H1 (cell line): ENCODE measurements around the gene STK32A. TPM values are rescaled to one million over a fixed set of nuclear protein-coding genes. Genes with fewer than 3 reads are reported as not detected.

Source experiments
- CTCF ChIA-PET: fragments of 300-600 bp; sonication (Branson Sonifier 250); formaldehyde crosslinking; loops from one replicate; lab custom pipeline; 2021; ENCODE audit not compliant: partially characterized antibody; lab: Charles Lee
- POLR2A ChIA-PET: fragments of 300-600 bp; sonication (Branson Sonifier 250); formaldehyde crosslinking; loops from one replicate; lab custom pipeline; 2021; ENCODE audit warnings: inconsistent platforms; ENCODE audit not compliant: partially characterized antibody; lab: Charles Lee
- DNase-seq, 2 experiments: peaks; one replicate each; pipeline versions ENCODE4 v3.0.0 to v3.0.0-alpha.2; 2010 to 2022; ENCODE audit warnings: low spot score in 2 of 2, low read depth in 1 of 2, mixed read lengths in 1 of 2
- FAIRE-seq: peaks from 2 replicates; lab custom pipeline; 2011; peaks lifted over from hg19 to GRCh38; lab: Jason Lieb, UNC
- H2AFZ ChIP-seq: 2 replicates; pipeline ENCODE4 v1.8.1; 2012; ENCODE audit warnings: low read length, inconsistent platforms
- H2AK5ac ChIP-seq: 2 replicates; pipeline ENCODE4 v1.6.1; 2013; ENCODE audit warnings: low read depth, low read length
- H2BK120ac ChIP-seq: replicated peaks from 2 replicates; pipeline ENCODE3; 2013; ENCODE audit warnings: low read depth, low read length, inconsistent platforms
- H2BK12ac ChIP-seq: 2 replicates; pipeline ENCODE4 v1.6.1; 2013; ENCODE audit warnings: low read depth, low read length
- H2BK15ac ChIP-seq: 2 replicates; pipeline ENCODE4 v1.6.1; 2013; ENCODE audit warnings: low read length
- H2BK20ac ChIP-seq: 2 replicates; pipeline ENCODE4 v1.6.1; 2013; ENCODE audit warnings: low read length
- H2BK5ac ChIP-seq: 2 replicates; pipeline ENCODE4 v1.6.1; 2013; ENCODE audit warnings: low read depth, low read length
- H3K14ac ChIP-seq: 2 replicates; pipeline ENCODE4 v1.6.1; 2013; ENCODE audit warnings: inconsistent platforms; ENCODE audit not compliant: insufficient read length
- H3K18ac ChIP-seq: 2 replicates; pipeline ENCODE4 v1.6.1; 2013; ENCODE audit warnings: low read length; ENCODE audit errors: extremely low read depth
- H3K23ac ChIP-seq: 2 replicates; pipeline ENCODE4 v1.6.1; 2013; ENCODE audit warnings: inconsistent platforms; ENCODE audit not compliant: insufficient read length
- H3K23me2 ChIP-seq: 2 replicates; pipeline ENCODE4 v1.6.1; 2013; ENCODE audit warnings: low read depth, low read length
- H3K27ac ChIP-seq: 2 replicates; pipeline ENCODE4 v1.6.1; 2011; ENCODE audit warnings: low read depth, low read length, inconsistent platforms
- H3K27me3 ChIP-seq, 4 experiments: replicated peaks in 1 of 4; 1 replicate in 1 of 4; 2 replicates in 3 of 4; pipeline versions ENCODE4 v1.6.1 to v1.8.1; 2011 to 2013; ENCODE audit warnings: low read length in 3 of 4, mild to moderate bottlenecking in 3 of 4, inconsistent platforms in 2 of 4, mixed read lengths in 2 of 4, moderate library complexity in 1 of 4; ENCODE audit not compliant: control insufficient read depth in 3 of 4, insufficient read depth in 3 of 4; ENCODE audit errors: extremely low read depth in 1 of 4
- H3K36me3 ChIP-seq, 4 experiments: 2 replicates each; pipeline versions ENCODE4 v1.6.1 to v1.8.1; 2011 to 2013; ENCODE audit warnings: mild to moderate bottlenecking in 4 of 4, low read length in 3 of 4, moderate library complexity in 2 of 4, control low read depth in 1 of 4, inconsistent platforms in 1 of 4; ENCODE audit not compliant: insufficient read depth in 4 of 4, control insufficient read depth in 2 of 4
- H3K4ac ChIP-seq: replicated peaks from 2 replicates; pipeline ENCODE3; 2013; ENCODE audit warnings: low read length, low read depth, mixed read lengths, inconsistent platforms; ENCODE audit not compliant: insufficient read length
- H3K4me1 ChIP-seq, 4 experiments: replicated peaks in 1 of 4; 1 replicate in 1 of 4; 2 replicates in 3 of 4; pipeline versions ENCODE4 v1.6.1 to v1.8.1; 2011 to 2013; ENCODE audit warnings: low read length in 3 of 4, inconsistent platforms in 2 of 4, mixed read lengths in 1 of 4; ENCODE audit not compliant: insufficient read depth in 4 of 4, control insufficient read depth in 3 of 4
- H3K4me2 ChIP-seq, 2 experiments: 2 replicates each; pipeline versions ENCODE4 v1.6.1 to v1.8.1; 2011 to 2013; ENCODE audit warnings: low read depth in 2 of 2, low read length in 2 of 2, control low read depth in 1 of 2, inconsistent platforms in 1 of 2, mild to moderate bottlenecking in 1 of 2; ENCODE audit not compliant: insufficient read depth in 1 of 2
- H3K4me3 ChIP-seq, 4 experiments: fragments of 200-600, 300-600 bp in 1 of 4; sonication (generic), shearing (Covaris generic), sonication (Bioruptor Twin) in 1 of 4; 2 replicates each; pipeline versions ENCODE4 v1.5.1 to v1.8.1; 2011 to 2016; ENCODE audit warnings: low read length in 4 of 4, low read depth in 3 of 4, control low read depth in 2 of 4, inconsistent platforms in 2 of 4, mild to moderate bottlenecking in 2 of 4, mixed read lengths in 1 of 4, moderate library complexity in 1 of 4; ENCODE audit not compliant: insufficient read depth in 2 of 4; ENCODE audit errors: extremely low read depth in 1 of 4
- H3K56ac ChIP-seq: replicated peaks from 2 replicates; pipeline ENCODE3; 2013; ENCODE audit warnings: low read depth, mild to moderate bottlenecking, mixed read lengths, low read length, inconsistent platforms; ENCODE audit not compliant: insufficient read length
- H3K79me1 ChIP-seq: 2 replicates; pipeline ENCODE4 v1.6.1; 2013; ENCODE audit warnings: low read depth, low read length, control low read depth
- H3K79me2 ChIP-seq, 2 experiments: 2 replicates each; pipeline versions ENCODE4 v1.6.1 to v1.8.1; 2012 to 2013; ENCODE audit warnings: low read length in 2 of 2, mild to moderate bottlenecking in 2 of 2, inconsistent platforms in 1 of 2; ENCODE audit not compliant: insufficient read depth in 2 of 2, control insufficient read depth in 1 of 2
- H3K9ac ChIP-seq, 4 experiments: replicated peaks in 1 of 4; 1 replicate in 1 of 4; 2 replicates in 3 of 4; pipeline versions ENCODE4 v1.6.1 to v1.8.1; 2011 to 2013; ENCODE audit warnings: low read depth in 3 of 4, low read length in 3 of 4, control low read depth in 2 of 4, mild to moderate bottlenecking in 2 of 4, moderate library complexity in 2 of 4, inconsistent platforms in 1 of 4; ENCODE audit errors: extremely low read depth in 1 of 4
- H3K9me3 ChIP-seq, 2 experiments: 2 replicates each; pipeline versions ENCODE4 v1.6.1 to v1.8.1; 2012 to 2013; ENCODE audit warnings: mild to moderate bottlenecking in 2 of 2, moderate library complexity in 2 of 2, control low read depth in 1 of 2, inconsistent platforms in 1 of 2, low read depth in 1 of 2, low read length in 1 of 2, mixed read lengths in 1 of 2; ENCODE audit not compliant: insufficient read depth in 2 of 2
- H4K20me1 ChIP-seq, 2 experiments: replicated peaks in 1 of 2; 2 replicates each; pipeline versions ENCODE3 to v1.8.1; 2011 to 2013; ENCODE audit warnings: inconsistent platforms in 2 of 2, low read length in 2 of 2, mild to moderate bottlenecking in 1 of 2; ENCODE audit not compliant: insufficient read depth in 2 of 2, control insufficient read depth in 1 of 2
- H4K5ac ChIP-seq: 2 replicates; pipeline ENCODE4 v1.6.1; 2013; ENCODE audit warnings: low read length, low read depth, mixed read lengths, inconsistent platforms; ENCODE audit not compliant: insufficient read length
- H4K8ac ChIP-seq: 2 replicates; pipeline ENCODE4 v1.8.0; 2013; ENCODE audit warnings: mild to moderate bottlenecking, moderate library complexity, low read length, inconsistent platforms; ENCODE audit not compliant: insufficient read depth; ENCODE audit errors: extremely low read depth
- H4K91ac ChIP-seq: replicated peaks from 2 replicates; pipeline ENCODE3; 2013; ENCODE audit warnings: low read length, mixed read lengths, inconsistent platforms; ENCODE audit not compliant: insufficient read length
- CHD1 ChIP-seq: IDR thresholded peaks from 2 replicates; pipeline ENCODE4 v1.6.1; 2012; ENCODE audit warnings: low read depth, low read length, improper control_type of control experiment
- KDM4A ChIP-seq: IDR thresholded peaks from one replicate; pipeline ENCODE4 v1.7.1; 2012; ENCODE audit warnings: low read depth, mild to moderate bottlenecking, moderate library complexity, low read length, inconsistent platforms; ENCODE audit not compliant: severe bottlenecking
- NANOG ChIP-seq: IDR thresholded peaks from 2 replicates; pipeline ENCODE4 v1.6.1; 2011; ENCODE audit warnings: low read length, low read depth, mild to moderate bottlenecking, inconsistent platforms; ENCODE audit not compliant: insufficient read depth, poor library complexity, severe bottlenecking
- POLR2A ChIP-seq, 2 experiments: IDR thresholded peaks; 1 replicate in 1 of 2; 2 replicates in 1 of 2; pipeline ENCODE4 v1.6.1; 2011; ENCODE audit warnings: low read depth in 2 of 2, low read length in 2 of 2, mild to moderate bottlenecking in 2 of 2; ENCODE audit errors: control extremely low read depth in 1 of 2
- SAP30 ChIP-seq: fragments of 300-600 bp; sonication (generic); IDR thresholded peaks from 2 replicates; pipeline ENCODE4 v1.7.1; 2012; ENCODE audit warnings: low read length, moderate library complexity, mild to moderate bottlenecking, inconsistent platforms; ENCODE audit not compliant: insufficient read depth, insufficient replicate concordance
- SIRT6 ChIP-seq: IDR thresholded peaks from one replicate; pipeline ENCODE4 v1.7.1; 2012; ENCODE audit warnings: low read length, inconsistent platforms
- TAF1 ChIP-seq: IDR thresholded peaks from 2 replicates; pipeline ENCODE4 v1.6.1; 2011; ENCODE audit warnings: mild to moderate bottlenecking, low read depth, low read length
- WGBS, 2 experiments: shearing (Covaris generic) in 1 of 2; methylation state at CpG; one replicate each; pipeline versions ENCODE4 v1.1.6 to v1.1.7; 2013 to 2015; ENCODE audit warnings: low lambda C conversion rate in 2 of 2, mixed read lengths in 2 of 2, inconsistent platforms in 1 of 2, low coverage in 1 of 2, missing lambda C conversion rate in 1 of 2; ENCODE audit not compliant: insufficient replicate concordance in 2 of 2, insufficient coverage in 1 of 2, insufficient read length in 1 of 2; ENCODE audit errors: extremely low coverage in 1 of 2, missing lambda C conversion rate in 1 of 2; 5-methylcytosine and 5-hydroxymethylcytosine counted together
- polyA plus RNA-seq, 7 experiments: library from polyadenylated mRNA; depleted of rRNA in 3 of 7; stranded (reverse) in 5 of 7; unstranded in 2 of 7; fragments of >200 nt in 5 of 7; fragments of 200-250 nt in 2 of 7; gene quantifications; 1 replicate in 5 of 7; 2 replicates in 1 of 7; 4 replicates in 1 of 7; pipeline versions ENCODE4 v1.2.1 to v1.2.3, GENCODE V29; 2011 to 2013; ENCODE audit warnings: missing spikeins in 2 of 7, mixed read lengths in 2 of 7
- total RNA-seq: library from RNA; stranded (reverse); fragmentation: NEBNext Ultra II Directional; extraction: Animal tissue kit (Norgen Biotek cat#: 25700); gene quantifications from 2 replicates; pipeline ENCODE4 v1.2.1, GENCODE V29; 2021
- TF ChIP-seq, protein P1 (sequence below): IDR thresholded peaks from 2 replicates; pipeline ENCODE4 v1.6.1; 2012; ENCODE audit warnings: inconsistent platforms

The STK32A gene
- total and polyA plus RNA-seq, 2 of the 8 experiments (the other 6 are each of a cell fraction or from before 2014, with no cell fraction given) = 1.3 to 2.5 TPM

- no peak overlapping the region for H2BK12ac ChIP-seq
- TF ChIP-seq SIRT6 (no peak), SAP30 (no peak), KDM4A (no peak), CHD1 (no peak), POLR2A (IDR thresholded peaks at IDR 0.05; ENCODE audit: control extremely low read depth in 1 of 2, low read depth in 2 of 2, low read length in 2 of 2) (no peak), NANOG (peak; percentile 32), TAF1 (no peak)
- TF ChIP-seq, protein P1, sequence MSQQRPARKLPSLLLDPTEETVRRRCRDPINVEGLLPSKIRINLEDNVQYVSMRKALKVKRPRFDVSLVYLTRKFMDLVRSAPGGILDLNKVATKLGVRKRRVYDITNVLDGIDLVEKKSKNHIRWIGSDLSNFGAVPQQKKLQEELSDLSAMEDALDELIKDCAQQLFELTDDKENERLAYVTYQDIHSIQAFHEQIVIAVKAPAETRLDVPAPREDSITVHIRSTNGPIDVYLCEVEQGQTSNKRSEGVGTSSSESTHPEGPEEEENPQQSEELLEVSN = no peak
- ChIA-PET POLR2A (no interaction called here), CTCF (interaction anchor here (1.3 kb wide), 1 partner anchor 9 kb away, joined by 3 read pairs; no protein-coding TSS in a partner anchor)
- H2BK5ac ChIP-seq = no peak overlapping the region
- no peak overlapping the region for H3K9ac ChIP-seq
- H3K79me1 ChIP-seq = no peaks in the 10 kb centered on the region
- H2BK15ac ChIP-seq = no peak overlapping the region
- H2BK120ac ChIP-seq = no peak overlapping the region
- peak overlapping the region; percentile 10 to 18; a peak in 1 of 4 replicates for H3K4me2 ChIP-seq
- 0 out of 4 replicates have a peak, but pooled peaks cover 0 to 4% of the 10 kb centered on the region in 2 experiments for H3K9me3 ChIP-seq
- peak; percentile 19 for FAIRE-seq
- no peak overlapping the region for H2AK5ac ChIP-seq
- H3K36me3 ChIP-seq = no peaks in the 10 kb centered on the region
- H3K23ac ChIP-seq = no peak overlapping the region
- H3K4me3 ChIP-seq = 0 out of 8 replicates have a peak overlapping the region, but pooled peaks of 1 of the 4 experiments have one; percentile 2
- H2BK20ac ChIP-seq = no peak overlapping the region
- no peak for DNase-seq
- H3K4me1 ChIP-seq = peaks cover 0 to 8% (median 4%) of the 10 kb centered on the region in 4 experiments; a peak in 4 of 7 replicates
- H3K23me2 ChIP-seq = no peaks in the 10 kb centered on the region
- WGBS, 2 experiments = 72% methylated on average over 4 of the region's 4 CpGs; no CpG with 5 or more reads in 1 of the 2 experiments
- no peak overlapping the region for H3K56ac ChIP-seq
- no peaks in the 10 kb centered on the region for H3K79me2 ChIP-seq
- no peaks in the 10 kb centered on the region for H4K20me1 ChIP-seq
- H4K91ac ChIP-seq = no peak overlapping the region
- H3K14ac ChIP-seq = no peak overlapping the region
- H3K4ac ChIP-seq = no peak overlapping the region
- no peak overlapping the region for H3K27ac ChIP-seq
- H3K18ac ChIP-seq = no peak overlapping the region
- no peak overlapping the region for H4K8ac ChIP-seq
- no peak overlapping the region for H2AFZ ChIP-seq
- H3K27me3 ChIP-seq = peaks cover 0 to 1% (median 0%) of the 10 kb centered on the region in 4 experiments; a peak in 1 of 7 replicates
- H4K5ac ChIP-seq = no peak overlapping the region
Observed at GRCh38 chr5:147336876-147337275, 102.0 kb downstream of the STK32A start.
